Endothelial cell of umbilical vein (primary cell): ENCODE measurements around the gene COL23A1.

Experiments used
- EZH2 ChIP-seq: IDR thresholded peaks from 2 replicates; pipeline ENCODE4 v1.6.1; 2012; ENCODE audit warnings: borderline replicate concordance, low read depth, mild to moderate bottlenecking, moderate library complexity, low read length, inconsistent platforms; ENCODE audit not compliant: severe bottlenecking
- FOS ChIP-seq: IDR thresholded peaks from 2 replicates; pipeline ENCODE4 v1.6.1; 2011; ENCODE audit warnings: mild to moderate bottlenecking, low read length, moderate library complexity, borderline replicate concordance; ENCODE audit not compliant: insufficient read depth
- GATA2 ChIP-seq: IDR thresholded peaks from 2 replicates; pipeline ENCODE4 v1.7.0; 2011; ENCODE audit warnings: low read depth, mild to moderate bottlenecking, moderate library complexity, mixed read lengths, low read length; ENCODE audit not compliant: insufficient read length, insufficient read depth
- JUN ChIP-seq: IDR thresholded peaks from 2 replicates; pipeline ENCODE4 v1.6.1; 2011; ENCODE audit warnings: borderline replicate concordance, low read depth; ENCODE audit not compliant: insufficient read length, insufficient read depth
- MAX ChIP-seq: IDR thresholded peaks from 2 replicates; pipeline ENCODE4 v1.6.1; 2011; ENCODE audit not compliant: insufficient read depth, insufficient read length
- MYC ChIP-seq: IDR thresholded peaks from one replicate; pipeline ENCODE4 v1.6.1; 2011; ENCODE audit warnings: mild to moderate bottlenecking, low read depth, low read length
- POLR2A ChIP-seq: IDR thresholded peaks from 2 replicates; pipeline ENCODE4 v1.6.1; 2012; ENCODE audit warnings: low read depth, mild to moderate bottlenecking, control low read depth, low read length
- POLR2AphosphoS5 ChIP-seq: IDR thresholded peaks from 2 replicates; pipeline ENCODE4 v1.6.1; 2012; ENCODE audit warnings: low read depth, mild to moderate bottlenecking, control low read depth, low read length, moderate library complexity; ENCODE audit not compliant: insufficient read depth
- TF ChIP-seq, protein P1 (sequence below), 2 donors: IDR thresholded peaks; 1 replicate in 1 of 2; 2 replicates in 1 of 2; pipeline ENCODE4 v1.5.1; 2011; ENCODE audit warnings: low read length in 2 of 2, mild to moderate bottlenecking in 2 of 2, moderate library complexity in 2 of 2, control low read depth in 1 of 2, inconsistent platforms in 1 of 2, low read depth in 1 of 2; ENCODE audit not compliant: insufficient read depth in 1 of 2; ENCODE audit errors: extremely low read depth in 1 of 2

- no peak for TF ChIP-seq POLR2AphosphoS5
- TF ChIP-seq, protein P1, sequence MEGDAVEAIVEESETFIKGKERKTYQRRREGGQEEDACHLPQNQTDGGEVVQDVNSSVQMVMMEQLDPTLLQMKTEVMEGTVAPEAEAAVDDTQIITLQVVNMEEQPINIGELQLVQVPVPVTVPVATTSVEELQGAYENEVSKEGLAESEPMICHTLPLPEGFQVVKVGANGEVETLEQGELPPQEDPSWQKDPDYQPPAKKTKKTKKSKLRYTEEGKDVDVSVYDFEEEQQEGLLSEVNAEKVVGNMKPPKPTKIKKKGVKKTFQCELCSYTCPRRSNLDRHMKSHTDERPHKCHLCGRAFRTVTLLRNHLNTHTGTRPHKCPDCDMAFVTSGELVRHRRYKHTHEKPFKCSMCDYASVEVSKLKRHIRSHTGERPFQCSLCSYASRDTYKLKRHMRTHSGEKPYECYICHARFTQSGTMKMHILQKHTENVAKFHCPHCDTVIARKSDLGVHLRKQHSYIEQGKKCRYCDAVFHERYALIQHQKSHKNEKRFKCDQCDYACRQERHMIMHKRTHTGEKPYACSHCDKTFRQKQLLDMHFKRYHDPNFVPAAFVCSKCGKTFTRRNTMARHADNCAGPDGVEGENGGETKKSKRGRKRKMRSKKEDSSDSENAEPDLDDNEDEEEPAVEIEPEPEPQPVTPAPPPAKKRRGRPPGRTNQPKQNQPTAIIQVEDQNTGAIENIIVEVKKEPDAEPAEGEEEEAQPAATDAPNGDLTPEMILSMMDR (IDR thresholded peaks at IDR 0.05; ENCODE audit: extremely low read depth in 1 of 2, insufficient read depth in 1 of 2, low read depth in 1 of 2, low read length in 2 of 2) = no peak
- no peak for TF ChIP-seq POLR2A
- TF ChIP-seq JUN = no peak
- no peak for TF ChIP-seq FOS
- no peak for TF ChIP-seq MAX
- no peak for TF ChIP-seq EZH2
- no peak for TF ChIP-seq MYC
- no peak for TF ChIP-seq GATA2
Observed at GRCh38 chr5:178505639-178506407, 84.4 kb downstream of the COL23A1 start.
